HAP-1 (cell line): ENCODE data around the gene SLC16A10.
"Not testable (repeated sequence)": the region's sequence is repeated elsewhere in the genome, so short reads cannot be mapped to it uniquely, and the experiment has no call there.

Experiments used
- DNase-seq, 2 experiments: peaks; one replicate each; pipeline ENCODE4 v3.0.0-alpha.2; 2016 to 2020; ENCODE audit warnings: low spot score in 2 of 2
- H3K27me3 ChIP-seq: fragments of 250-450 bp; sonication (Bioruptor Pico); 2 replicates; pipeline ENCODE4 v1.5.1; 2020; ENCODE audit warnings: low read depth, mild to moderate bottlenecking, moderate library complexity
- H3K36me3 ChIP-seq: fragments of 250-450 bp; sonication (Bioruptor Pico); replicated peaks from 2 replicates; pipeline ENCODE4 v1.5.1; 2020; ENCODE audit warnings: mild to moderate bottlenecking
- H3K4me1 ChIP-seq: fragments of 250-450 bp; sonication (Bioruptor Pico); 2 replicates; pipeline ENCODE4 v1.5.1; 2020; ENCODE audit warnings: mild to moderate bottlenecking
- H3K4me3 ChIP-seq: fragments of 250-450 bp; sonication (Bioruptor Pico); 2 replicates; pipeline ENCODE4 v1.5.1; 2020; ENCODE audit warnings: mild to moderate bottlenecking, moderate library complexity
- H3K9me3 ChIP-seq: fragments of 250-450 bp; sonication (Bioruptor Pico); 2 replicates; pipeline ENCODE4 v1.5.1; 2020; ENCODE audit warnings: mild to moderate bottlenecking, moderate library complexity
- in situ Hi-C: fragments of 300-500 bp; cut with MboI; formaldehyde crosslinking; loops from 3 replicates; pipeline ENCODE4 v1.14.3; 2020; ENCODE audit warnings: low sequenced_read_pairs, inconsistent platforms, mixed read lengths

Gene SLC16A10

GRCh38 chr6:111129013-111129412 is 41.7 kb downstream of the SLC16A10 start:
- H3K4me3 ChIP-seq = no peak overlapping the region
- H3K9me3 ChIP-seq = no peaks in the 10 kb centered on the region
- peaks cover 9% of the 10 kb centered on the region for H3K4me1 ChIP-seq
- no peaks in the 10 kb centered on the region for H3K27me3 ChIP-seq
- in situ Hi-C loops = no loop called here
- DNase-seq = no peak
- no peaks in the 10 kb centered on the region for H3K36me3 ChIP-seq

GRCh38 chr6:111131018-111131417 is 43.7 kb downstream of the SLC16A10 start:
- H3K9me3 ChIP-seq, in situ Hi-C loops, H3K4me3 ChIP-seq, H3K4me1 ChIP-seq, H3K27me3 ChIP-seq, H3K36me3 ChIP-seq, DNase-seq: not testable (repeated sequence)

- DNase-seq, H3K4me1 ChIP-seq, H3K36me3 ChIP-seq, H3K9me3 ChIP-seq, in situ Hi-C loops, H3K27me3 ChIP-seq, H3K4me3 ChIP-seq: not testable (repeated sequence)
Measured at GRCh38 chr6:111132669-111133068, 45.4 kb downstream of the SLC16A10 start.

GRCh38 chr6:111134236-111134869 is 47.0 kb downstream of the SLC16A10 start:
- H3K27me3 ChIP-seq, H3K4me3 ChIP-seq, H3K36me3 ChIP-seq, in situ Hi-C loops, H3K9me3 ChIP-seq, H3K4me1 ChIP-seq, DNase-seq: not testable (repeated sequence)

- H3K4me1 ChIP-seq, H3K4me3 ChIP-seq, in situ Hi-C loops, DNase-seq, H3K27me3 ChIP-seq, H3K36me3 ChIP-seq, H3K9me3 ChIP-seq: not testable (repeated sequence)
Measured at GRCh38 chr6:111137489-111138093, 50.3 kb downstream of the SLC16A10 start.

- in situ Hi-C loops = no loop called here
- H3K4me1 ChIP-seq = peaks cover 7% of the 10 kb centered on the region
- no peak for DNase-seq
Measured at GRCh38 chr6:111147440-111147839, 60.1 kb downstream of the SLC16A10 start.

GRCh38 chr6:111148110-111148509 is 60.8 kb downstream of the SLC16A10 start:
- no peaks in the 10 kb centered on the region for H3K27me3 ChIP-seq
- peaks cover 7% of the 10 kb centered on the region for H3K4me1 ChIP-seq
- no peak for DNase-seq
- no peak overlapping the region for H3K4me3 ChIP-seq
- no peaks in the 10 kb centered on the region for H3K9me3 ChIP-seq
- in situ Hi-C loops = no loop called here
- H3K36me3 ChIP-seq = no peaks in the 10 kb centered on the region

More at GRCh38 chr6:111147440-111147839, 60.1 kb downstream of the SLC16A10 start:
- no peaks in the 10 kb centered on the region for H3K36me3 ChIP-seq
- H3K9me3 ChIP-seq = no peaks in the 10 kb centered on the region
- no peaks in the 10 kb centered on the region for H3K27me3 ChIP-seq
- no peak overlapping the region for H3K4me3 ChIP-seq

- H3K27me3 ChIP-seq = no peaks in the 10 kb centered on the region
- no peaks in the 10 kb centered on the region for H3K36me3 ChIP-seq
- peaks cover 7% of the 10 kb centered on the region for H3K4me1 ChIP-seq
- H3K4me3 ChIP-seq = no peak overlapping the region
- in situ Hi-C loops = no loop called here
- no peak for DNase-seq
- no peaks in the 10 kb centered on the region for H3K9me3 ChIP-seq
Measured at GRCh38 chr6:111150577-111150976, 63.3 kb downstream of the SLC16A10 start.

- no peak for DNase-seq
- Histone ChIP-seq H3K4me3 (no peak overlapping the region), H3K4me1 (no peaks in the 10 kb centered on the region; the same call in 1 of the 2 replicates), H3K27me3 (no peaks in the 10 kb centered on the region), H3K36me3 (no peaks in the 10 kb centered on the region), H3K9me3 (no peaks in the 10 kb centered on the region)
- in situ Hi-C loops = no loop called here
Measured at GRCh38 chr6:111154981-111155380, 67.7 kb downstream of the SLC16A10 start.

- Histone ChIP-seq H3K4me3 (no peak overlapping the region), H3K36me3 (no peaks in the 10 kb centered on the region), H3K27me3 (no peaks in the 10 kb centered on the region), H3K4me1 (no peaks in the 10 kb centered on the region), H3K9me3 (no peaks in the 10 kb centered on the region)
- in situ Hi-C loops = no loop called here
- DNase-seq = no peak
Measured at GRCh38 chr6:111157412-111157811, 70.1 kb downstream of the SLC16A10 start.

- no peak overlapping the region for H3K4me3 ChIP-seq
- H3K36me3 ChIP-seq = no peaks in the 10 kb centered on the region
- no peaks in the 10 kb centered on the region for H3K9me3 ChIP-seq
- H3K27me3 ChIP-seq = no peaks in the 10 kb centered on the region
- in situ Hi-C loops = no loop called here
- H3K4me1 ChIP-seq = no peaks in the 10 kb centered on the region
- DNase-seq = no peak
Measured at GRCh38 chr6:111159633-111160032, 72.3 kb downstream of the SLC16A10 start.

- no peak for DNase-seq
- H3K4me3 ChIP-seq = no peak overlapping the region
- H3K4me1 ChIP-seq = peaks cover 3% of the 10 kb centered on the region; the same call in 1 of the 2 replicates
- H3K9me3 ChIP-seq = no peaks in the 10 kb centered on the region
- H3K27me3 ChIP-seq = no peaks in the 10 kb centered on the region
- H3K36me3 ChIP-seq = no peaks in the 10 kb centered on the region
- in situ Hi-C loops = no loop called here
Measured at GRCh38 chr6:111161650-111162049, 74.3 kb downstream of the SLC16A10 start.

- no peak overlapping the region for H3K4me3 ChIP-seq
- DNase-seq = no peak
- in situ Hi-C loops = no loop called here
- H3K9me3 ChIP-seq = no peaks in the 10 kb centered on the region
- no peaks in the 10 kb centered on the region for H3K36me3 ChIP-seq
- peaks cover 5% of the 10 kb centered on the region; the same call in 1 of the 2 replicates for H3K4me1 ChIP-seq
- H3K27me3 ChIP-seq = no peaks in the 10 kb centered on the region
Measured at GRCh38 chr6:111162504-111162903, 75.2 kb downstream of the SLC16A10 start.

- Histone ChIP-seq H3K27me3 (no peaks in the 10 kb centered on the region), H3K4me3 (no peak overlapping the region), H3K4me1 (peaks cover under 1% of the 10 kb centered on the region; the same call in 1 of the 2 replicates), H3K36me3 (no peaks in the 10 kb centered on the region), H3K9me3 (no peaks in the 10 kb centered on the region)
- in situ Hi-C loops = no loop called here
- no peak for DNase-seq
Measured at GRCh38 chr6:111171577-111172400, 84.5 kb downstream of the SLC16A10 start.
